Upper lobe of right lung (tissue), 1 donor: ENCODE measurements around the gene IER2. TPM values are rescaled to one million over a fixed set of nuclear protein-coding genes. Genes with fewer than 3 reads are reported as not detected.

Experiments used
- ATAC-seq: fragments of 200-7000 bp; cut with Tn5 transposase; one replicate; pipeline ENCODE4 v1.9.1; 2020; ENCODE audit warnings: mild to moderate bottlenecking, moderate library complexity
- DNase-seq: peaks from one replicate; pipeline ENCODE4 v3.0.0-alpha.2; 2020
- H3K27ac ChIP-seq: fragments of 200-600 bp; one replicate; pipeline ENCODE4 v1.8.0; 2022
- H3K27me3 ChIP-seq: fragments of 200-600 bp; one replicate; pipeline ENCODE4 v1.8.0; 2022; ENCODE audit warnings: mild to moderate bottlenecking
- H3K36me3 ChIP-seq: fragments of 200-600 bp; one replicate; pipeline ENCODE4 v1.8.0; 2022
- H3K4me1 ChIP-seq: fragments of 200-600 bp; one replicate; pipeline ENCODE4 v1.8.0; 2022
- H3K4me3 ChIP-seq: fragments of 200-600 bp; one replicate; pipeline ENCODE4 v1.8.0; 2022; ENCODE audit warnings: mild to moderate bottlenecking
- H3K9me3 ChIP-seq: fragments of 200-600 bp; one replicate; pipeline ENCODE4 v1.8.0; 2022
- CTCF ChIP-seq: fragments of 200-600 bp; IDR thresholded peaks from one replicate; pipeline ENCODE4 v1.8.0; 2022; ENCODE audit warnings: antibody characterized with exemption
- intact Hi-C: fragments of 100-400 bp; cut with DNase I; formaldehyde crosslinking; loops from one replicate; pipeline ENCODE4 v1.11.0; 2022
- total RNA-seq: library from RNA; stranded (reverse); fragmentation: NEBNext Ultra II Directional; extraction: Animal tissue kit (Norgen Biotek cat#: 25700); gene quantifications from one replicate; pipeline ENCODE4 v1.2.1, GENCODE V29; 2021
- donor health status: DM: no; HTN: yes; CAD: no; lungs with severe emphysema.

The IER2 gene
- total RNA-seq, 1 donor from 2014 or later: 104 TPM

DNA sequence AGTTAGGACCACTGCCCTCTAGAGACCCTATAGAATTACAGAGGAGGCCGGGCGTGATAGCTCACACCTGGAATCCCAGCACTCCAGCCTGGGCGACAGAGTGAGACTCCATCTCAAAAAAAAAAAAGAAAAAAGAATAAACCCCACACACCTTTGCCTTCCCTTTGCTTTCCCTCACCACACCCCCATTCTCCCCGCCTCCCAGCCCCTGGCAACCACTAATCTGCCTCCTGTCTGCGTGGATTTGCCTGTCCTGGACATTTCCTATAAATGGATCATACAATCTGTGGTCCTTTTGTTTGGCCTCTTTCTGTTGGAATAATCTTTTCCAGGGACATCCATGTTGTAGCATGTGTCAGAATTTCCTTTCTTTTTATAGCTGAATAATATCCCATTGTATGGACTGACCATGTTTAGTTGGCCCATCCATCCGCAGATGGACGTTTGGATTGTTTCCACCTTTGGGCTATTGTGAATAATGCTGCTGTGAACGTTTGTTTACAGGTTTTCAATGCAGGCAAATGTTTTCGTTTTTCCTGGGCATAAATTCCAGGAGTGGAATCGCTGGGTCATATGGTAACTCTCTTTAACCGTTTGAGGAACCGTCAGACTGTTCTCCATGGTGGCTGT lies 16.9 kb upstream of the IER2 start:
- H3K4me1 ChIP-seq: peaks cover 5% of the 10 kb centered on the region
- DNase-seq: no peak
- intact Hi-C loops: no loop called here
- H3K27ac ChIP-seq: peak overlapping the region; percentile 58
- no peak for TF ChIP-seq CTCF
- ATAC-seq: no peak
- no peaks in the 10 kb centered on the region for H3K27me3 ChIP-seq
- H3K4me3 ChIP-seq: no peak overlapping the region
- no peaks in the 10 kb centered on the region for H3K9me3 ChIP-seq
- peaks cover 27% of the 10 kb centered on the region for H3K36me3 ChIP-seq

DNA sequence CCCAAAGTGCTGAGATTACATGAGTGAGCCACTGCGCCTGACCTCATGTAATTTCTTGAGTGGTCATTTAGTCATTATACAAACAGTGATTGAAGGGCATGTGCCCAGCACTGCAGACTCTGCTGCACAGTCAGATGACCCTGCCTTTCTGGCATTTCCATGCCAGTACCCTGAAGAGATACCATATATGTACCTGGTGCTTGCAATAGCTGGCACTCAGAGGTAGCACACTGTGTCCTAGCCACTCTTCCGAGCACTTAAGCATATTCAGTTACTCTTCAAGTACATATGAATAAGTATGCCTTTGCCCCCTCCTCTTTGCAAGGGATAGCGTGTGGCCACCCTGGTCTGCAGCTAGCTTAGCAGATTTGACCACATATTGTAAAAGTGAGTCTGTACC lies 15.6 kb upstream of the IER2 start:
- peak; percentile 95 for ATAC-seq
- no peak for DNase-seq
- no peaks in the 10 kb centered on the region for H3K27me3 ChIP-seq
- intact Hi-C loops: no loop called here
- H3K27ac ChIP-seq: peak overlapping the region; percentile 60
- H3K4me3 ChIP-seq: no peak overlapping the region
- H3K9me3 ChIP-seq: no peaks in the 10 kb centered on the region
- no peak for TF ChIP-seq CTCF
- H3K4me1 ChIP-seq: peaks cover 5% of the 10 kb centered on the region
- H3K36me3 ChIP-seq: peaks cover 34% of the 10 kb centered on the region

DNA sequence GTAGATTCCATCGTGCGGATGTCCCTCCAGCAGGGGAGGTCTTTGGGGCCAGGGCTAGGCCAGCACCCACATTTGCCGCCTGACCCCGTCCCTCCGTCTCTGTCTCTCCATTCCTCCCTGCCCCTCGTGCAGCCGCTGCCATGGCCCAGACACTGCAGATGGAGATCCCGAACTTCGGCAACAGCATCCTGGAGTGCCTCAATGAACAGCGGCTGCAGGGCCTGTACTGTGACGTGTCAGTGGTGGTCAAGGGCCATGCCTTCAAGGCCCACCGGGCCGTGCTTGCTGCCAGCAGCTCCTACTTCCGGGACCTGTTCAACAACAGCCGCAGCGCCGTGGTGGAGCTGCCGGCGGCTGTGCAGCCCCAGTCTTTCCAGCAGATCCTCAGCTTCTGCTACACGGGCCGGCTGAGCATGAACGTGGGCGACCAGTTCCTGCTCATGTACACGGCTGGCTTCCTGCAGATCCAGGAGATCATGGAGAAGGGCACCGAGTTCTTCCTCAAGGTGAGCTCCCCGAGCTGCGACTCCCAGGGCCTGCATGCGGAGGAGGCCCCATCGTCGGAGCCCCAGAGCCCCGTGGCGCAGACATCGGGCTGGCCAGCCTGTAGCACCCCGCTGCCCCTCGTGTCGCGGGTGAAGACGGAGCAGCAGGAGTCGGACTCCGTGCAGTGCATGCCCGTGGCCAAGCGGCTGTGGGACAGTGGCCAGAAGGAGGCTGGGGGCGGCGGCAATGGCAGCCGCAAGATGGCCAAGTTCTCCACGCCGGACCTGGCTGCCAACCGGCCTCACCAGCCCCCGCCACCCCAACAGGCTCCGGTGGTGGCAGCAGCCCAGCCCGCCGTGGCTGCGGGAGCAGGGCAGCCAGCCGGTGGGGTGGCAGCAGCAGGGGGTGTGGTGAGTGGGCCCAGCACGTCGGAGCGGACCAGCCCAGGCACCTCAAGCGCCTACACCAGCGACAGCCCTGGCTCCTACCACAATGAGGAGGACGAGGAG lies 14.8 kb upstream of the IER2 start:
- ATAC-seq (no peak), DNase-seq (no peak)
- peak overlapping the region; percentile 24 for H3K27ac ChIP-seq
- H3K27me3 ChIP-seq: no peaks in the 10 kb centered on the region
- no peak for TF ChIP-seq CTCF
- intact Hi-C loops: no loop called here
- H3K9me3 ChIP-seq: no peaks in the 10 kb centered on the region
- no peak overlapping the region for H3K4me3 ChIP-seq
- H3K36me3 ChIP-seq: peaks cover 34% of the 10 kb centered on the region
- peaks cover 5% of the 10 kb centered on the region for H3K4me1 ChIP-seq

DNA sequence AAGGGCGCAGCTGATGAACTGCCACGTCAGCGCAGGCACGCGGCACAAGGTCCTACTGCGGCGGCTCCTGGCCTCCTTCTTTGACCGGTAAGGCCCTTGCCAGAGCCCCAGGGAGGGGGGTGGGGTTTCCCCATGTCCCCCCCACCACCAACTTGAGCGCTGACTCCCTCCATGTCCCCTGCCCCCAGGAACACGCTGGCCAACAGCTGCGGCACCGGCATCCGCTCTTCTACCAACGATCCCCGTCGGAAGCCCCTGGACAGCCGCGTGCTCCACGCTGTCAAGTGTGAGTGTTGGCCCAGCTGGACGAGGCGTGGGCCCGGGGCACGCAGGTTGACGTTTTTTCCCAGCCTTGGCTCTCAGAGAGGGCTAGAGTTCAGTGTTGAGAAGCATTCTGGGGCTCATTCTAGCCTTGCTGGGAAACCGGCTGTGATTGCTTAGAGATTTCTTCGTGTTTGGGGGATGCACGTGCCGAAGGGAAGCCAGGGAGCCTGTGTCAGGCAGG lies 12.9 kb upstream of the IER2 start:
- Histone ChIP-seq H3K4me1 (peaks cover 5% of the 10 kb centered on the region), H3K9me3 (no peaks in the 10 kb centered on the region), H3K4me3 (no peak overlapping the region), H3K27me3 (no peaks in the 10 kb centered on the region), H3K36me3 (peaks cover 34% of the 10 kb centered on the region), H3K27ac (no peak overlapping the region)
- DNase-seq (no peak), ATAC-seq (no peak)
- no peak for TF ChIP-seq CTCF
- intact Hi-C loops: no loop called here

- Histone ChIP-seq H3K27me3 (no peaks in the 10 kb centered on the region), H3K9me3 (no peaks in the 10 kb centered on the region), H3K4me3 (no peak overlapping the region), H3K36me3 (peaks cover 34% of the 10 kb centered on the region), H3K27ac (no peak overlapping the region), H3K4me1 (peaks cover under 1% of the 10 kb centered on the region)
- no peak for ATAC-seq
- intact Hi-C loops: no loop called here
- no peak for TF ChIP-seq CTCF
- no peak for DNase-seq
Observed at GRCh38 chr19:13138171-13138915, 11.9 kb upstream of the IER2 start.
